Omental fat pad (tissue), 4 donors: ENCODE results near the gene POLR1E. TPM values are rescaled to one million over a fixed set of nuclear protein-coding genes. Genes with fewer than 3 reads are reported as not detected.
"Not testable (repeated sequence)": the region's sequence is repeated elsewhere in the genome, so short reads cannot be mapped to it uniquely, and the experiment has no call there.

Experiments used
- ATAC-seq: fragments of 150-250 bp; one replicate; pipeline ENCODE4 v1.9.1; 2016; ENCODE audit warnings: mild to moderate bottlenecking, moderate library complexity; ENCODE audit not compliant: low FRiP score
- DNase-seq: peaks from one replicate; pipeline ENCODE4 v3.0.0-alpha.2; 2019; ENCODE audit warnings: low spot score
- CTCF ChIP-seq, 3 donors: fragments of 450-650 bp; IDR thresholded peaks; one replicate each; pipeline ENCODE4 v1.5.1; 2016 to 2017; ENCODE audit warnings: antibody characterized with exemption in 3 of 3, mild to moderate bottlenecking in 3 of 3, moderate library complexity in 2 of 3
- total RNA-seq, 4 donors: library from RNA; depleted of rRNA; stranded (reverse); fragments of >200 nt; gene quantifications; one replicate each; pipeline ENCODE4 v1.1.0, GENCODE V29; 2016

The POLR1E gene
- total RNA-seq, 4 donors from 2014 or later, result 23.6 to 59.1 (median 41.6) TPM

- ATAC-seq (no peak), DNase-seq (no peak)
- TF ChIP-seq CTCF (IDR thresholded peaks at IDR 0.05), result no peak
Measured at GRCh38 chr9:37512437-37512836, 26.7 kb downstream of the POLR1E start.

- not testable (repeated sequence) for ATAC-seq, DNase-seq
Measured at GRCh38 chr9:37514415-37514814, 28.7 kb downstream of the POLR1E start.

- no peak for DNase-seq
- no peak for TF ChIP-seq CTCF (IDR thresholded peaks at IDR 0.05)
- ATAC-seq, result no peak
Measured at GRCh38 chr9:37514999-37515398, 29.3 kb downstream of the POLR1E start.

- no peak for TF ChIP-seq CTCF (IDR thresholded peaks at IDR 0.05)
- DNase-seq (no peak), ATAC-seq (no peak)
Measured at GRCh38 chr9:37515620-37516258, 30.0 kb downstream of the POLR1E start.

- no peak for TF ChIP-seq CTCF (IDR thresholded peaks at IDR 0.05)
- DNase-seq (no peak), ATAC-seq (no peak)
Measured at GRCh38 chr9:37517923-37518322, 32.2 kb downstream of the POLR1E start.

- DNase-seq (no peak), ATAC-seq (no peak)
- TF ChIP-seq CTCF (IDR thresholded peaks at IDR 0.05), result no peak
Measured at GRCh38 chr9:37520641-37521040, 34.9 kb downstream of the POLR1E start.

- no peak for TF ChIP-seq CTCF (IDR thresholded peaks at IDR 0.05)
- no peak for DNase-seq
- ATAC-seq, result no peak
Measured at GRCh38 chr9:37521111-37521510, 35.4 kb downstream of the POLR1E start.
